GM23338 (cell line): ENCODE results near the gene PODN. TPM values are rescaled to one million over a fixed set of nuclear protein-coding genes. Genes with fewer than 3 reads are reported as not detected.

Experiments used
- ATAC-seq: fragments of 200-7000 bp; cut with Tn5 transposase; 3 replicates; pipeline ENCODE4 v1.9.1; 2020
- DNase-seq: peaks from one replicate; pipeline ENCODE4 v3.0.0-alpha.2; 2015; ENCODE audit warnings: low spot score
- H2AFZ ChIP-seq: fragments of 200-600 bp; sonication (generic); 2 replicates; pipeline ENCODE4 v1.8.0; 2016; ENCODE audit warnings: antibody characterized with exemption, mild to moderate bottlenecking, moderate library complexity
- H3F3A ChIP-seq: fragments of 200-600 bp; sonication (generic); replicated peaks from 2 replicates; pipeline ENCODE4 v1.8.0; 2017; ENCODE audit warnings: antibody characterized with exemption, mixed run types, low read depth
- H3K27ac ChIP-seq: fragments of 200-600 bp; sonication (generic); 2 replicates; pipeline ENCODE4 v1.6.1; 2016; ENCODE audit warnings: low read depth
- H3K27me3 ChIP-seq: fragments of 200-600 bp; sonication (generic); 2 replicates; pipeline ENCODE4 v1.8.0; 2016; ENCODE audit warnings: mild to moderate bottlenecking, mixed run types, moderate library complexity; ENCODE audit not compliant: insufficient read depth
- H3K36me3 ChIP-seq: fragments of 200-600 bp; sonication (generic); 2 replicates; pipeline ENCODE4 v1.8.0; 2016; ENCODE audit warnings: mild to moderate bottlenecking; ENCODE audit not compliant: insufficient read depth
- H3K4me1 ChIP-seq: fragments of 200-600 bp; sonication (generic); 2 replicates; pipeline ENCODE4 v1.8.0; 2016; ENCODE audit warnings: mild to moderate bottlenecking, moderate library complexity; ENCODE audit not compliant: insufficient read depth
- H3K4me2 ChIP-seq: fragments of 200-600 bp; sonication (generic); 2 replicates; pipeline ENCODE4 v1.7.1; 2017; ENCODE audit warnings: mixed run types
- H3K4me3 ChIP-seq: fragments of 200-600 bp; sonication (generic); 2 replicates; pipeline ENCODE4 v1.6.1; 2016; ENCODE audit warnings: mixed run types
- H3K79me2 ChIP-seq: fragments of 200-600 bp; sonication (generic); replicated peaks from 2 replicates; pipeline ENCODE4 v1.8.0; 2017; ENCODE audit warnings: mild to moderate bottlenecking; ENCODE audit not compliant: insufficient read depth
- H3K9me2 ChIP-seq: fragments of 200-600 bp; sonication (generic); 2 replicates; pipeline ENCODE4 v1.8.0; 2017; ENCODE audit not compliant: insufficient read depth
- H4K20me1 ChIP-seq: fragments of 200-600 bp; sonication (generic); replicated peaks from 2 replicates; pipeline ENCODE4 v1.8.0; 2017; ENCODE audit warnings: mild to moderate bottlenecking; ENCODE audit not compliant: insufficient read depth
- H3K27ac Mint-ChIP-seq: 2 replicates; pipeline ENCODE4 v1.8.0; 2020; ENCODE audit warnings: inconsistent platforms, mild to moderate bottlenecking, moderate library complexity, mixed read lengths
- H3K27me3 Mint-ChIP-seq: 3 replicates; pipeline ENCODE4 v1.8.0; 2022; ENCODE audit warnings: low read depth, mild to moderate bottlenecking, moderate library complexity, mixed read lengths, inconsistent platforms; ENCODE audit not compliant: insufficient read depth, poor library complexity
- H3K36me3 Mint-ChIP-seq: 3 replicates; pipeline ENCODE4 v1.8.0; 2021; ENCODE audit warnings: low read depth, mild to moderate bottlenecking, inconsistent platforms, moderate library complexity, mixed read lengths
- H3K4me1 Mint-ChIP-seq: 3 replicates; pipeline ENCODE4 v1.8.0; 2020; ENCODE audit warnings: mild to moderate bottlenecking, inconsistent platforms, mixed read lengths
- H3K4me3 Mint-ChIP-seq: 3 replicates; pipeline ENCODE4 v1.8.0; 2021; ENCODE audit warnings: moderate library complexity, mild to moderate bottlenecking, inconsistent platforms, mixed read lengths
- H3K9me3 Mint-ChIP-seq: 3 replicates; pipeline ENCODE4 v1.8.0; 2020; ENCODE audit warnings: moderate library complexity, mild to moderate bottlenecking, inconsistent platforms, mixed read lengths
- CREB1 ChIP-seq: fragments of 250-450 bp; sonication (Bioruptor Pico); IDR thresholded peaks from 2 replicates; pipeline ENCODE4 v1.5.0; 2020; ENCODE audit warnings: low read depth, mild to moderate bottlenecking, moderate library complexity
- EZH2 ChIP-seq: fragments of 200-600 bp; sonication (generic); IDR thresholded peaks from one replicate; pipeline ENCODE4 v1.8.0; 2017; ENCODE audit warnings: antibody characterized with exemption, mild to moderate bottlenecking, low read depth; ENCODE audit not compliant: unreplicated experiment
- EZH2phosphoT487 ChIP-seq: fragments of 200-600 bp; sonication (generic); IDR thresholded peaks from one replicate; pipeline ENCODE4 v1.8.1; 2018; ENCODE audit warnings: antibody characterized with exemption; ENCODE audit not compliant: unreplicated experiment
- JUNB ChIP-seq: IDR thresholded peaks from one replicate; pipeline ENCODE4 v1.6.1; 2016; ENCODE audit warnings: antibody characterized with exemption; ENCODE audit not compliant: unreplicated experiment
- NANOG ChIP-seq: IDR thresholded peaks from 2 replicates; pipeline ENCODE4 v1.6.1; 2016; ENCODE audit warnings: antibody characterized with exemption, borderline replicate concordance
- POLR2AphosphoS5 ChIP-seq: IDR thresholded peaks from 2 replicates; pipeline ENCODE4 v1.6.1; 2016; ENCODE audit warnings: antibody characterized with exemption, low read depth
- STAT1 ChIP-seq: IDR thresholded peaks from one replicate; pipeline ENCODE4 v1.6.1; 2016; ENCODE audit warnings: antibody characterized with exemption; ENCODE audit not compliant: unreplicated experiment
- ZNF331 ChIP-seq: fragments of 250-450 bp; sonication (Bioruptor Pico); IDR thresholded peaks from 2 replicates; pipeline ENCODE4 v1.5.0; 2020; ENCODE audit warnings: low read depth, mild to moderate bottlenecking, moderate library complexity
- polyA plus RNA-seq: library from polyadenylated mRNA; unstranded; fragments of >200 nt; fragmentation: Nextera tagmentation; extraction: Ambion mirVana; gene quantifications from 2 replicates; pipeline ENCODE4 v1.2.1, GENCODE V29; 2016
- total RNA-seq: library from RNA; depleted of rRNA; stranded (reverse); fragments of >200 nt; shearing (Covaris generic); gene quantifications from 2 replicates; pipeline ENCODE4 v1.2.3, GENCODE V29; 2014
- TF ChIP-seq, protein P1 (sequence below): IDR thresholded peaks from one replicate; pipeline ENCODE4 v1.6.1; 2018; ENCODE audit warnings: antibody characterized with exemption; ENCODE audit not compliant: unreplicated experiment
- TF ChIP-seq, protein P2 (sequence below), 2 experiments: fragments of 200-600 bp in 1 of 2; sonication (generic) in 1 of 2; conservative IDR thresholded peaks; 2 replicates each; pipeline versions ENCODE4 v1.5.1 to v1.6.1; 2016 to 2017; ENCODE audit warnings: antibody characterized with exemption in 2 of 2, low read depth in 2 of 2, mild to moderate bottlenecking in 2 of 2, moderate library complexity in 1 of 2
- TF ChIP-seq, protein P3 (sequence below): IDR thresholded peaks from 2 replicates; pipeline ENCODE4 v1.6.1; 2016; ENCODE audit warnings: antibody characterized with exemption

Gene PODN
- total and polyA plus RNA-seq, 2 experiments from 2014 or later = 0.16 to 0.24 TPM

DNA sequence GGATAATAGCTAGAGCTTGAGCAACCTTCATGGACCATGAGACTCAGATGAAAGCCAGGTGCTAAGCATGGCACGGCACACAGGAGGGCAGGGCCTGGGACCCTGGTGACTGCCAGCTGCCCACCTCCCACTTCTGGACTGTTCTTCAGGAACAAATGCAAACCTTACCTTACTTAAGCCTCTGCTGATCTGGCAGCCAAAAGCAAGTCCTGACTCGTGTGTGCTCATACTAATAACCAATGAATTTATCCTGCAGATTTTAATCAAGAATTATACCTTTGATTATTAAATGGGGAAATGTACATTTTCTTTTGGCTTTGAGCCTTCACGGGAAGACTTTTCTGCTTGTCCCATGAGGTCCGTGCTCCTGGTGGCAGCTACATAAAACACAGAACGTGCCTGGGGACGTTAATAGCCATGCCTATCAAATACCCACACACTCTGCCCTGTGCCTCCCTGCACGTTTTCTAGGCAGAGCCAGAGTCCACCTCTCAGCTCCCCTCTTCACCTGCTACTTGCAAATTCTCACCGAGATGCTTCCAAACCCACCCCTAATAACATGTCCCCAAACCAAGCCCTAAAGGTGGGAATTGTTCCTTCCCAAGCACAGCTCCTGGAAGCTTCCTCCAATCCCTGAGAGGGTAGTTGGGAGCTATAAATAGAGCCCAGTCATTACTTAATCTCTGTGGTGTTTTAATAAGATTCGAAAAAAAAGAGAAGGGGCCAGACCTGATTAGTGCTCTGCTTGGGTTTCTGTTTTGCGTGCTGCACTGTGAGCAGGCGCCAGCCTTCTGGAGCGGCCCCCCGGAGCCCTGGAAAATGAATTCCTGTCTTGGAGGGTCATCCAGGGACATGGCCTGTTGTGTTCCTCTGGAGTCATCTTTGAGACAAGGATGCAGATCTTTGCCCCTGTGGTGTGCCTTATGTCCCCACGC lies 46.9 kb downstream of the PODN start (continued):
- no peak for TF ChIP-seq ZNF331 (CRISPR knock-in tag)
- TF ChIP-seq, protein P1, sequence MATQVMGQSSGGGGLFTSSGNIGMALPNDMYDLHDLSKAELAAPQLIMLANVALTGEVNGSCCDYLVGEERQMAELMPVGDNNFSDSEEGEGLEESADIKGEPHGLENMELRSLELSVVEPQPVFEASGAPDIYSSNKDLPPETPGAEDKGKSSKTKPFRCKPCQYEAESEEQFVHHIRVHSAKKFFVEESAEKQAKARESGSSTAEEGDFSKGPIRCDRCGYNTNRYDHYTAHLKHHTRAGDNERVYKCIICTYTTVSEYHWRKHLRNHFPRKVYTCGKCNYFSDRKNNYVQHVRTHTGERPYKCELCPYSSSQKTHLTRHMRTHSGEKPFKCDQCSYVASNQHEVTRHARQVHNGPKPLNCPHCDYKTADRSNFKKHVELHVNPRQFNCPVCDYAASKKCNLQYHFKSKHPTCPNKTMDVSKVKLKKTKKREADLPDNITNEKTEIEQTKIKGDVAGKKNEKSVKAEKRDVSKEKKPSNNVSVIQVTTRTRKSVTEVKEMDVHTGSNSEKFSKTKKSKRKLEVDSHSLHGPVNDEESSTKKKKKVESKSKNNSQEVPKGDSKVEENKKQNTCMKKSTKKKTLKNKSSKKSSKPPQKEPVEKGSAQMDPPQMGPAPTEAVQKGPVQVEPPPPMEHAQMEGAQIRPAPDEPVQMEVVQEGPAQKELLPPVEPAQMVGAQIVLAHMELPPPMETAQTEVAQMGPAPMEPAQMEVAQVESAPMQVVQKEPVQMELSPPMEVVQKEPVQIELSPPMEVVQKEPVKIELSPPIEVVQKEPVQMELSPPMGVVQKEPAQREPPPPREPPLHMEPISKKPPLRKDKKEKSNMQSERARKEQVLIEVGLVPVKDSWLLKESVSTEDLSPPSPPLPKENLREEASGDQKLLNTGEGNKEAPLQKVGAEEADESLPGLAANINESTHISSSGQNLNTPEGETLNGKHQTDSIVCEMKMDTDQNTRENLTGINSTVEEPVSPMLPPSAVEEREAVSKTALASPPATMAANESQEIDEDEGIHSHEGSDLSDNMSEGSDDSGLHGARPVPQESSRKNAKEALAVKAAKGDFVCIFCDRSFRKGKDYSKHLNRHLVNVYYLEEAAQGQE = no peak
- TF ChIP-seq NANOG = no peak
- TF ChIP-seq JUNB = no peak
- no peak for TF ChIP-seq STAT1

DNA sequence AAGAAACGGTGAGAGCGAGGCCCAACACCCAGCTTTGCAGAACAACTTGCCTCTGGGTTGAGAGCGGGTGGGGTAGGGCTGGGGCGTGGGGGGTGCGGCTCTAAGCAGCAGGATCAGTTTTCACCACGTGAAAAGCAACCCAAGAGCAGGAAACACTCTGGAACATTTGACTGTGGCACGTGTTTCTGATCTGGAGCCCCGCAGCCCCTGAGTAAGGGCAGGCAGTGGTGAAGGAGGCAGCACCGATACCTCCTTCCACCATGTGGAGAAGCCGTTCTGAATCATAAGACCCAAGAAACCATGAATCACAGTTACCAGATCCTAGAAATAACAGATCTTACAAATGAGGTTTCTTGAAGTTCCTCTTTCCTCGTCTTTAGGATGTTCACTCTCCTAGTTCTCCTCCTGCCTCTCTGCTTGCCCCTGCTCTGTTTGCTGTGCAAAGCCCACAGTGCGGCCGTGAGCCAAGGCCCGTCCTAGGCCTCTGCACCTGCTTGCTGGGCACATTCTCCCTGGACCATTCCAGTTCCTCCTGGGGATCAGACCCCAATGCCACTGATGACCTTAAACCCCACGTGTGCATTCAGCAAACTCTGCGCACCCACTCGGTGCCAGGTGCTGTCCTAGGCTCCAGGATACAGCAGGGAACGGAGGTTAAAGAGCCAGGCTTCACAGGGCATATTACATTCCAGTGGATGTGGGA lies 48.5 kb downstream of the PODN start:
- H3K4me1 ChIP-seq = peaks cover 9% of the 10 kb centered on the region
- H3K4me2 ChIP-seq = no peak overlapping the region
- H2AFZ ChIP-seq = peak overlapping the region; percentile 52
- Mint-ChIP-seq H3K27ac (no peak overlapping the region), H3K4me1 (peaks cover 20% of the 10 kb centered on the region), H3K4me3 (no peak overlapping the region; the same call in 2 of the 3 replicates), H3K9me3 (0 out of 3 replicates have a peak, but pooled peaks cover 5% of the 10 kb centered on the region), H3K36me3 (no peaks in the 10 kb centered on the region; the same call in 2 of the 3 replicates), H3K27me3 (peaks cover 9% of the 10 kb centered on the region)
- H3K79me2 ChIP-seq = no peaks in the 10 kb centered on the region
- H3K27me3 ChIP-seq = no peaks in the 10 kb centered on the region
- H3K27ac ChIP-seq = no peak overlapping the region
- DNase-seq (no peak), ATAC-seq (no peak)
- H3F3A ChIP-seq = no peaks in the 10 kb centered on the region
- H3K36me3 ChIP-seq = no peaks in the 10 kb centered on the region
- H3K9me2 ChIP-seq = no peaks in the 10 kb centered on the region
- H3K4me3 ChIP-seq = no peak overlapping the region
- no peaks in the 10 kb centered on the region for H4K20me1 ChIP-seq
- TF ChIP-seq EZH2 = no peak
- no peak for TF ChIP-seq EZH2phosphoT487
- TF ChIP-seq, protein P2, sequence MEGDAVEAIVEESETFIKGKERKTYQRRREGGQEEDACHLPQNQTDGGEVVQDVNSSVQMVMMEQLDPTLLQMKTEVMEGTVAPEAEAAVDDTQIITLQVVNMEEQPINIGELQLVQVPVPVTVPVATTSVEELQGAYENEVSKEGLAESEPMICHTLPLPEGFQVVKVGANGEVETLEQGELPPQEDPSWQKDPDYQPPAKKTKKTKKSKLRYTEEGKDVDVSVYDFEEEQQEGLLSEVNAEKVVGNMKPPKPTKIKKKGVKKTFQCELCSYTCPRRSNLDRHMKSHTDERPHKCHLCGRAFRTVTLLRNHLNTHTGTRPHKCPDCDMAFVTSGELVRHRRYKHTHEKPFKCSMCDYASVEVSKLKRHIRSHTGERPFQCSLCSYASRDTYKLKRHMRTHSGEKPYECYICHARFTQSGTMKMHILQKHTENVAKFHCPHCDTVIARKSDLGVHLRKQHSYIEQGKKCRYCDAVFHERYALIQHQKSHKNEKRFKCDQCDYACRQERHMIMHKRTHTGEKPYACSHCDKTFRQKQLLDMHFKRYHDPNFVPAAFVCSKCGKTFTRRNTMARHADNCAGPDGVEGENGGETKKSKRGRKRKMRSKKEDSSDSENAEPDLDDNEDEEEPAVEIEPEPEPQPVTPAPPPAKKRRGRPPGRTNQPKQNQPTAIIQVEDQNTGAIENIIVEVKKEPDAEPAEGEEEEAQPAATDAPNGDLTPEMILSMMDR (conservative IDR thresholded peaks at IDR 0.05; ENCODE audit: low read depth in 2 of 2) = no peak
- TF ChIP-seq POLR2AphosphoS5 = no peak
- TF ChIP-seq, protein P3, sequence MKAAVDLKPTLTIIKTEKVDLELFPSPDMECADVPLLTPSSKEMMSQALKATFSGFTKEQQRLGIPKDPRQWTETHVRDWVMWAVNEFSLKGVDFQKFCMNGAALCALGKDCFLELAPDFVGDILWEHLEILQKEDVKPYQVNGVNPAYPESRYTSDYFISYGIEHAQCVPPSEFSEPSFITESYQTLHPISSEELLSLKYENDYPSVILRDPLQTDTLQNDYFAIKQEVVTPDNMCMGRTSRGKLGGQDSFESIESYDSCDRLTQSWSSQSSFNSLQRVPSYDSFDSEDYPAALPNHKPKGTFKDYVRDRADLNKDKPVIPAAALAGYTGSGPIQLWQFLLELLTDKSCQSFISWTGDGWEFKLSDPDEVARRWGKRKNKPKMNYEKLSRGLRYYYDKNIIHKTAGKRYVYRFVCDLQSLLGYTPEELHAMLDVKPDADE = no peak
- TF ChIP-seq CREB1 = no peak
- TF ChIP-seq STAT1 = no peak
- TF ChIP-seq, protein P1 = no peak
